Osteoblast (primary cell): Measurements from ENCODE around the gene FXYD4. TPM values are rescaled to one million over a fixed set of nuclear protein-coding genes. Genes with fewer than 3 reads are reported as not detected.
A peak's percentile ranks its signal among the peaks of the same experiment; 100 is the strongest.
"Not testable (repeated sequence)": the region's sequence is repeated elsewhere in the genome, so short reads cannot be mapped to it uniquely, and the experiment has no call there.

Source experiments
- DNase-seq: peaks from one replicate; pipeline ENCODE4 v3.0.0; 2011; ENCODE audit warnings: low spot score, mixed read lengths; ENCODE audit not compliant: insufficient read length; ENCODE audit errors: missing footprints
- H2AFZ ChIP-seq: 2 replicates; pipeline ENCODE4 v1.6.0; 2011; ENCODE audit warnings: mild to moderate bottlenecking, low read length
- H3K27ac ChIP-seq: 2 replicates; pipeline ENCODE4 v1.5.1; 2011; ENCODE audit warnings: mild to moderate bottlenecking, low read depth, low read length, moderate library complexity
- H3K27me3 ChIP-seq: 2 replicates; pipeline ENCODE4 v1.6.0; 2012; ENCODE audit warnings: mild to moderate bottlenecking, control low read depth, inconsistent platforms, low read length, moderate library complexity; ENCODE audit not compliant: insufficient read depth
- H3K36me3 ChIP-seq: 2 replicates; pipeline ENCODE4 v1.5.1; 2011; ENCODE audit warnings: mild to moderate bottlenecking, low read length, control low read depth, moderate library complexity; ENCODE audit not compliant: insufficient read depth
- H3K4me1 ChIP-seq: 2 replicates; pipeline ENCODE4 v1.5.1; 2011; ENCODE audit warnings: mild to moderate bottlenecking, low read length, control low read depth, moderate library complexity; ENCODE audit not compliant: insufficient read depth
- H3K4me2 ChIP-seq: 2 replicates; pipeline ENCODE4 v1.6.0; 2011; ENCODE audit warnings: mild to moderate bottlenecking, low read length; ENCODE audit not compliant: insufficient read depth
- H3K4me3 ChIP-seq: fragments of 200-600 bp; sonication (generic); 3 replicates; pipeline ENCODE4 v1.5.1; 2012; ENCODE audit warnings: mild to moderate bottlenecking, low read length, inconsistent platforms; ENCODE audit not compliant: insufficient read depth
- H3K79me2 ChIP-seq: 2 replicates; pipeline ENCODE4 v1.6.0; 2012; ENCODE audit warnings: mild to moderate bottlenecking, low read length, control low read depth, inconsistent platforms; ENCODE audit not compliant: insufficient read depth
- H3K9me3 ChIP-seq: 2 replicates; pipeline ENCODE4 v1.5.1; 2011; ENCODE audit warnings: low read depth, low read length, control low read depth
- H4K20me1 ChIP-seq: 2 replicates; pipeline ENCODE4 v1.6.0; 2012; ENCODE audit warnings: mild to moderate bottlenecking, low read length, control low read depth; ENCODE audit not compliant: insufficient read depth
- total RNA-seq: library from RNA; depleted of rRNA; stranded (reverse); fragments of >200 nt; gene quantifications from 2 replicates; pipeline ENCODE4 v1.2.3, GENCODE V29; 2012
- TF ChIP-seq, protein P1 (sequence below): IDR thresholded peaks from 2 replicates; pipeline ENCODE4 v1.5.1; 2011; ENCODE audit warnings: mild to moderate bottlenecking, low read depth, low read length, moderate library complexity; ENCODE audit errors: extremely low read depth

Gene FXYD4
- total RNA-seq, 1 donor: not detected

DNA sequence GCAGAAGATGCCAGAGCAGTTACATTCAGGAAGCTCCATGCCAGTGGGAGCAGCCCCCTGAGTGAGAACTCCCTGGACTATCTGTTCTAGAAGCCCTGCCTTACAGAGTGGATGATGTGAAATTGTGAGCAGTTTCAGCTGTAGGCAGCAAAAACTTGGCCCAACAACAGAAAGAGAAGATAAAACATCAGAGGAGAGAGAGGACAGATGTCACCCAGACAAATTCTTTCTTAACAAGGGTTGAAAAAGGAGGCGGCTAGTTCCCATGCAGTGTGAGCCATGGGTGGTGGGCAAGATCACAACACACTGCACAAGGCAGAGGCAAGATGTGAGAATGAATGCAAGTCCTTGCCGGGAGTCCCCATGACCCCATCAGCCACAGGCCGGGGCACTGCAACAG, 46.6 kb upstream of the FXYD4 start:
- Histone ChIP-seq H3K79me2 (no peaks in the 10 kb centered on the region), H3K27ac (no peak overlapping the region), H3K4me3 (no peak overlapping the region), H2AFZ (no peak overlapping the region), H3K4me2 (no peak overlapping the region), H4K20me1 (no peaks in the 10 kb centered on the region), H3K4me1 (no peaks in the 10 kb centered on the region), H3K36me3 (no peaks in the 10 kb centered on the region), H3K27me3 (peaks cover 9% of the 10 kb centered on the region), H3K9me3 (no peaks in the 10 kb centered on the region)
- TF ChIP-seq, protein P1, sequence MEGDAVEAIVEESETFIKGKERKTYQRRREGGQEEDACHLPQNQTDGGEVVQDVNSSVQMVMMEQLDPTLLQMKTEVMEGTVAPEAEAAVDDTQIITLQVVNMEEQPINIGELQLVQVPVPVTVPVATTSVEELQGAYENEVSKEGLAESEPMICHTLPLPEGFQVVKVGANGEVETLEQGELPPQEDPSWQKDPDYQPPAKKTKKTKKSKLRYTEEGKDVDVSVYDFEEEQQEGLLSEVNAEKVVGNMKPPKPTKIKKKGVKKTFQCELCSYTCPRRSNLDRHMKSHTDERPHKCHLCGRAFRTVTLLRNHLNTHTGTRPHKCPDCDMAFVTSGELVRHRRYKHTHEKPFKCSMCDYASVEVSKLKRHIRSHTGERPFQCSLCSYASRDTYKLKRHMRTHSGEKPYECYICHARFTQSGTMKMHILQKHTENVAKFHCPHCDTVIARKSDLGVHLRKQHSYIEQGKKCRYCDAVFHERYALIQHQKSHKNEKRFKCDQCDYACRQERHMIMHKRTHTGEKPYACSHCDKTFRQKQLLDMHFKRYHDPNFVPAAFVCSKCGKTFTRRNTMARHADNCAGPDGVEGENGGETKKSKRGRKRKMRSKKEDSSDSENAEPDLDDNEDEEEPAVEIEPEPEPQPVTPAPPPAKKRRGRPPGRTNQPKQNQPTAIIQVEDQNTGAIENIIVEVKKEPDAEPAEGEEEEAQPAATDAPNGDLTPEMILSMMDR: no peak
- peak; percentile 54 for DNase-seq

DNA sequence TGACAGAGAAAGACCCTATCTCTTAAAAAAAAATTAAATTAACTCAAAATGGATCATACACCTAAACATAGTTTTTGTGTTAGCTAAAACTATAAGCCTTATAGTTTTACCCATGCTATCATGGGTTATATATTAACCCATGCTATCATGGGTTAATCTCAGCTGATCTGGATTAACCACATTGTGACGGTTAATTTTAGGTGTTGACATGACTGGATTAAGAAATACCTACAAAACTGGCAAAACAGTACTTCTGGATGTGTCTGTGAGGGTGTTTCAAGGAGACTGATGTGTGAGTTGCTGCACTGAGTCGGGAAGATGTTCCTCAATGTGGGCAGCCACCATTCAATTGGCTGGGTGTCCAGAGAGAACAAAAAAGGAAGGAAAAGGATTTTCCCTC, 44.3 kb upstream of the FXYD4 start:
- peak; percentile 14 for DNase-seq
- Histone ChIP-seq H4K20me1 (no peaks in the 10 kb centered on the region), H3K27ac (no peak overlapping the region), H3K4me1 (no peaks in the 10 kb centered on the region), H3K79me2 (no peaks in the 10 kb centered on the region), H3K4me2 (no peak overlapping the region), H3K4me3 (no peak overlapping the region), H3K36me3 (no peaks in the 10 kb centered on the region), H2AFZ (no peak overlapping the region), H3K9me3 (no peaks in the 10 kb centered on the region), H3K27me3 (peaks cover 9% of the 10 kb centered on the region)
- TF ChIP-seq, protein P1: no peak

DNA sequence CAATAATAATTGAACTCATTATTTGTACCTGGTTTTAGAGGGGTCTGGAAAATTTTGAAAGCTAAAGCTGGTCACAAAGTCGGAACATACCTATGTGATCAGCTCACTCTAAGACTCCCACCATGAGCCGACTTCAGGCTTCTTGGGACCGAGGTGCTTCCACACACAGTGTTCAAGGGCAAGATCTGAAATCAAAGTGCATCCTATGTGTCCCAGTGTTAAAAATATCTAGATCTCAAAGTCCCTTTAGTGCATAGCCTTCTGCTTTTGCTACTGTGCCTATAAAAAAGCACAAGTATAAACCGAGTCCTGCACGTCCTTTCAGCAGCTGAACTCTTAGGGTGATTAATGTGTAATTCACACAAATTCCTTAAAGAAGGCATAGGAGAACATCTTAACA, 43.5 kb upstream of the FXYD4 start:
- no peaks in the 10 kb centered on the region for H3K79me2 ChIP-seq
- H3K27me3 ChIP-seq: peaks cover 5% of the 10 kb centered on the region
- no peaks in the 10 kb centered on the region for H3K9me3 ChIP-seq
- H3K4me1 ChIP-seq: no peaks in the 10 kb centered on the region
- DNase-seq: peak; percentile 3
- no peak overlapping the region for H3K4me2 ChIP-seq
- H4K20me1 ChIP-seq: no peaks in the 10 kb centered on the region
- TF ChIP-seq, protein P1: no peak
- no peak overlapping the region for H3K27ac ChIP-seq
- H2AFZ ChIP-seq: no peak overlapping the region
- no peak overlapping the region for H3K4me3 ChIP-seq
- no peaks in the 10 kb centered on the region for H3K36me3 ChIP-seq

DNA sequence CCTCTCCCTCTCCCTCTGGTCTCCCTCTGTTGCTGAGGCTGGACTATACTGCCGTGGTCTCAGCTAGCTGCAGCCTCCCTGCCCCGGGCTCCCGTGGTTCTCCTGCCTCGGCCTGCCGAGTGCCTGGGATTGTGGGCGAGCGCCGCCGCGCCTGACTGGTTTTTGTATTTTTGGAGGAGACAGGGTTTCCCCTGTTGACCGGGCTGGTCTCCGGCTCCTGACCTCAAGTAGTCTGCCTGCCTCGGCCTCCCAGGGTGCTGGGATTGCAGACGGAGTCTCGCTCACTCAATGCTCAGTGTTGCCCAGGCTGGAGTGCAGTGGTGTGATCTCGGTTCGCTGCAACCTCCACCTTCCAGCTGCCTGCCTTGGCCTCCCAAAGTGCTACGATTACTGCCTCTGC, 42.6 kb upstream of the FXYD4 start:
- H3K9me3 ChIP-seq, DNase-seq, H3K79me2 ChIP-seq, H3K4me3 ChIP-seq, H3K36me3 ChIP-seq, H3K4me2 ChIP-seq, H3K27ac ChIP-seq, H2AFZ ChIP-seq, H3K4me1 ChIP-seq, H3K27me3 ChIP-seq, H4K20me1 ChIP-seq: not testable (repeated sequence)

DNA sequence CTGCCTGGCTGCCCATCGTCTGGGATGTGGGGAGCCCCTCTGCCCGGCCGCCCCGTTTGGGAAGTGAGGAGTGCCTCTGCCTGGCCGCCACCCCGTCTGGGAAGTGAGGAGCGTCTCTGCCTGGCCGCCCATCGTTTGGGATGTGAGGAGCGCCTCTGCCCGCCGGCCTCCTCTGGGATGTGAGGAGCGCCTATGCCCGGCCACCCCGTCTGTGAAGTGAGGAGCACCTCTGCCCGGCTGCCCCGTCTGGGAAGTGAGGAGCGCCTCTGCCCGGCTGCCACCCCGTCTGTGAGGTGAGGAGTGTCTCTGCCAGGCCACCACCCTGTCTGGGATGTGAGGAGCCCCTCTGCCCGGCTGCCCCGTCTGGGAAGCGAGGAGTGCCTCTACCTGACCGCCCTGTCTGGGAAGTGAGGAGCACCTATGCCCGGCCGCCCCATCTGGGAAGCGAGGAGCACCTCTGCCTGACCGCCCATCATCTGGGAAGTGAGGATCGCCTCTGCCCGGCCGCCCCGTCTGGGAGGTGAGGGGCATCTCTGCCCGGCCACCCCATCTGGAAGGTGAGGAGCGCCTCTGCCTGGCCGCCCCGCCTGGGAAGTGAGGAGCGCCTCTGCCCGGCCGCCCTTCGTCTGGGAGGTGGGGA, 42.1 kb upstream of the FXYD4 start:
- DNase-seq, H3K9me3 ChIP-seq, H3K4me1 ChIP-seq, H3K27ac ChIP-seq, H3K4me3 ChIP-seq, H3K79me2 ChIP-seq, H3K4me2 ChIP-seq, H3K36me3 ChIP-seq, H2AFZ ChIP-seq, H4K20me1 ChIP-seq, H3K27me3 ChIP-seq: not testable (repeated sequence)

DNA sequence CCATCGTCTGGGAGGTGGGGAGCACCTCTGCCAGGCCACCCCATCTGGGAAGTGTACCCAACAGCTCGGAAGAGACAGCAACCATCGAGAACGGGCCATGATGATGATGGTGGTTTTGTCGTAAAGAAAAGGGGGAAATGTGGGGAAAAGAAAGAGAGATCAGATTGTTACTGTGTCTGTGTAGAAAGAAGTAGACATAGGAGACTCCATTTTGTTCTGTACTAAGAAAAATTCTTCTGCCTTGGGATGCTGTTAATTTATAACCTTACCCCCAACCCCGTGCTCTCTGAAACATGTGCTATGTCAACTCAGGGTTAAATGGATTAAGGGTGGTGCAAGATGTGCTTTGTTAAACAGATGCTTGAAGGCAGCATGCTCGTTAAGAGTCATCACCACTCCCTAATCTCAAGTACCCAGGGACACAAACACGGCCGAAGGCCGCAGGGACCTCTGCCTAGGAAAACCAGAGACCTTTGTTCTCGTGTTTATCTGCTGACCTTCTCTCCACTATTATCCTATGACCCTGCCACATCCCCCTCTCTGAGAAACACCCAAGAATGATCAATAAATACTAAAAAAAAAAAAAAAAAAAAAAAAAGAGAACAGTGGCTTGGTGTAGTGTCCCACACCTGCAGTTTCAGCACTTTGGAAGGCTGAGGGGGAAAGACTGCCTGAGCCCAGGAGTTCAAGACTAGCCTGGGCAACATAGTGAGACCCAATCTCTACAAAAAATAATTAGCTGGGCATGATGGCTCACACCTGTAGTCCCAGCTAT, 41.2 kb upstream of the FXYD4 start:
- H3K27me3 ChIP-seq, H3K4me3 ChIP-seq, H3K36me3 ChIP-seq, H3K9me3 ChIP-seq, H3K4me2 ChIP-seq, H2AFZ ChIP-seq, H4K20me1 ChIP-seq, H3K27ac ChIP-seq, DNase-seq, H3K4me1 ChIP-seq, H3K79me2 ChIP-seq: not testable (repeated sequence)

DNA sequence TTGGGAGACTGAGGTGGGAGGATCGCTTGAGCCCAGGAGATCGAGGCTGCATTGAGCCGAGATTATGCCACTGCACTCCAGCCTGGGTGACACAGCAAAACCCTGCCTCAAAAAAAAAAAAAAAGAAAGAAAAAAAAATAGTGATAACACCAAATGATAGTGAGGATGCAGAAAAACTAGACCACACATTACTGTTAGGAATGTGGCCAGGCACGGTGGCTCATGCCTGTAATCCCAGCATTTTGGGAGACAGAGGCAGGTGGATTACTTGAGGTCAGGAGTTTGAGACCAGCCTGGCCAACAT, 40.7 kb upstream of the FXYD4 start:
- H3K4me3 ChIP-seq, H3K36me3 ChIP-seq, H2AFZ ChIP-seq, H3K27ac ChIP-seq, H3K79me2 ChIP-seq, H3K9me3 ChIP-seq, H3K4me2 ChIP-seq, H3K4me1 ChIP-seq, H4K20me1 ChIP-seq, H3K27me3 ChIP-seq, DNase-seq: not testable (repeated sequence)
